Stimulated activated CD4-positive, alpha-beta T cell treated with anti-CD3 and anti-CD28 coated beads, Interleukin-1b, Interleukin-23, amount 100 ng/mL, for 4 hours (primary cell): ENCODE measurements around the gene ADARB2.

Experiments used
- DNase-seq, 2 donors: peaks; one replicate each; pipeline ENCODE4 v3.0.0-alpha.2; 2020; ENCODE audit warnings: low read depth in 2 of 2

Gene ADARB2

GRCh38 chr10:1291178-1292090 is 445.9 kb downstream of the ADARB2 start:
- no peak for DNase-seq

DNA sequence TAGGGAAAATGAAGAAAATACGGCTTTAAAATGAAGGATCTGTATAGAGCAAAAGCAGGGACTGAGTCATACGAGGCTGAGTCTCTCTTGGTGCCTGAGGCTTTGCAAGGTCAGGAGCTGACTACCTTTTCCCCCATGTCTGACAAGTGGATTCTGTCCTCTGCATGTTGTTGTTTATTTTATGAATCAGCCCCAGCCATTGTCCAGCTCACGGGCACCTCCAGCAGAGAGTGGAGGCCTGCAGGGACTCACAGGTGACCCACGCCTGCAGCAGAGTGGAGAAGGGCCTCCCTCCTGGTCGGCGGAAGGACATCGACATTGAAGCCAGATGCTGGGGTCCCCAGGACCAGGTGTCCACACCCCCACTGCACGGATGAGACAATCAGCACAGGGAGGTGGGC is 447.3 kb downstream of the ADARB2 start:
- no peak for DNase-seq

GRCh38 chr10:1289591-1289990 is 447.7 kb downstream of the ADARB2 start:
- no peak for DNase-seq

GRCh38 chr10:1287971-1288401 is 449.3 kb downstream of the ADARB2 start:
- no peak for DNase-seq

GRCh38 chr10:1287487-1287886 is 449.8 kb downstream of the ADARB2 start:
- DNase-seq = no peak

DNA sequence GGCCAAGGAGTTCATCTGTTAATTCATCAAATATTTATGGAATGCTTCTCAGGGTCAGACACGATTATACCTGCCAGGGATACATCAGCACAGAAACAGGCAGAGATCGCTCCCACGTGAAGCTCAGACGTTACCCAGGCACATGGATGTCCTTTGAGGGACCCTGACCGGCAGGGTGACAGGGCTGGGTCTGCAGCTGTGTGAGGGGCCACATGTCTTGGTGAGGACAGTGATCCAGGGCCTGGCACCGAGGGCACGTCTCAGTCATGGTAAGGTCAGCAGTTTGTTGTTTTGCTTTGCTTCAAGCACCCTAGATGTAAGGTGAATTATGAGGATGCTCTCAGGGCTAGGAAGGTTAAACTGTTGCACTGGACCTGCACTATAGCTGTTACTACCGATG is 453.2 kb downstream of the ADARB2 start:
- DNase-seq = no peak

- DNase-seq = no peak
Measured at GRCh38 chr10:1281405-1281782, 455.9 kb downstream of the ADARB2 start.

DNA sequence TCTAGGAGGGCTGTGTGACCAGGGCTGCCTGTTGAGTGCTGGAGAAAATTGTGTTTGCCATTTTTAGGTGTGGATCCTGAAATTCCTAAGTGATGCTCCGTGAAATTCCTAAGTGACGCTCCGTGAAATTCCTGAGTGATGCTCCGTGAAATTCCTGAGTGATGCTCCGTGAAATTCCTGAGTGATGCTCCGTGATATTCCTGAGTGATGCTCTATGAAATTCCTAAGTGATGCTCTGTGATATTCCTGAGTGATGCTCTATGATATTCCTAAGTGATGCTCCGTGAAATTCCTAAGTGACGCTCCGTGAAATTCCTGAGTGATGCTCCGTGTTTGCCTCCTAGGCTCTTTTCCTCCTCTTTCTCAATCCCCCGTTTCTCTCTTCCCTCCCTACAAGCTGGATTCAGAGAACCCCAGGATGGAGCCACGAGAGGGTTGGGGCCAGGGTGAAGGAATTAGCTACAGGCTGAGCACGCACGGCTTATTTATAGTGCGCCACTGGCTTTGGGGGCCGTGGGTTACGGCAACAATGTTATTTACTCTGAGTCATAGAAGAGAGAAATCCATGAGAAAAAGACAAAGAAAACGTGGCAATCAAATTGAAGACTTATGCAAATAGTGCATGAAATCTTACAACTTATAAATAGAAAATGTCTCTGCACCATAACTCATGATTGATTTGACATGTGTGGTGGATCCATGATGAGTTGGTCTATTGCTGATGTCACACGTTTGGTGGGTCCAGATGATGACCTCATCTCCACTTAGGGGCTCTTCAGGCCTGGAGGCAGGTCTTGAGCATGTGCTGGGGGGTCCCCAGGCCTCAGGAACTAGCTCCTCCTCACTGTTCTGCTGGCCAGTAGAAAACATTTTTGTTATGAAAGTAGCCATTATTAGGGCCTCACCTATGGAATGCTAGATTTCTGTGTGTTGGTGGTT is 456.6 kb downstream of the ADARB2 start:
- no peak for DNase-seq

GRCh38 chr10:1278306-1278705 is 459.0 kb downstream of the ADARB2 start:
- no peak for DNase-seq

GRCh38 chr10:1274701-1275544 is 462.4 kb downstream of the ADARB2 start:
- DNase-seq = no peak

GRCh38 chr10:1274111-1274661 is 463.1 kb downstream of the ADARB2 start:
- DNase-seq = no peak

DNA sequence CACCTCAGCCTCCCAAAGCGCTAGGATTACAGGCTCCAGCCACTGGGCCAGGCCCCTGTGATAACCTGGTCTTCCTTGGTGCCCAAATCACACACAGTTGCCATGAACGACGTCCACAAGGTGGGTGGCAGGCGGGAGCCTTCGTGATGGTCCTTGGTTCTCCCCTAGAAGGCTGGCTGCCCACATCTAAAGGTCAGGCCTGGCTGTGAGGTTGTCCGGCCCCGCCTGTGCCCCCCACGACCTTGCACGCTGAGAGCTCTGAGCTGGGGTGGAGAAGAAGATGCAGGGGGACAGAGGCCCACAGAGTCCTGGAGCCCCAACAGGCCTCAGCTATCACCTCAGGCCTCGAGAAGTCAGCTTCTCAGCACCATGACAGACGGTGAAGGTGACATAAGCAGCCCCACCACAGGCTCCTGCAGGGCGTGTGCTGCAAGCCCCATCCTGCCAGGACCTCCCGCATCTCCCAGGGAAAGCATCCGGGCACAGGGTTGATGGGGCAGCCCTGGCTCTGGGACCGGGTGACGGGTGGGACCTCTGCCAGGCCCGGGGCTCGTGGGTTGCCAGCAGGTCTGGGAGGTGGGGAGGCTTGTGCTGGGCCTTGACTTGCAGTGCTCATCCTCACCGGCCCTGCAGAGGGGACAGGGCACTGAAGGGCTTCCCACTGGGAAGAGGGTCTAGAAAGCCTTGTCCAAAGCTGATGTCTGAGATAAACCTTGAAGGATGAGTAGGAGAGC is 463.8 kb downstream of the ADARB2 start:
- DNase-seq = no peak

GRCh38 chr10:1272777-1273161 is 464.6 kb downstream of the ADARB2 start:
- no peak for DNase-seq

- no peak for DNase-seq
Measured at GRCh38 chr10:1272079-1272776, 465.1 kb downstream of the ADARB2 start.

DNA sequence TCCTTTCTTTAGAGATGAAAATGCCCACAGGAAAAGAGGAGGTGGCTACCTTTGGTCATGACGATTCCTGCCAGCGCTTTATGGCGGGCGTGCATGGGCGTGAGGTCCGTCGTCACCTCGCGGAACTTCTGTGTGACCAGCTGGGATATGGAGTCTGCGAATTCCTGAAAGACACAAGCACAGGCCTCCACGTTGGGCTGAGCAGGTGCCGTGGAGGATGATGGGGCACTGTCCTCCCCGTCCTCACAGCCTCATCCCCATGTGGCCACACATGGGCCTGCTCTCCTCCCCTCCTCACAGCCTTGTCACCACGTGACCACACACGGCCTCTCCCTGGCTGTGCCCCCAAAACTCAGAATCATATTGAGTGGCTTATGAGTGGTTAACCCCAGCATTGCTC is 466.4 kb downstream of the ADARB2 start:
- DNase-seq = no peak

DNA sequence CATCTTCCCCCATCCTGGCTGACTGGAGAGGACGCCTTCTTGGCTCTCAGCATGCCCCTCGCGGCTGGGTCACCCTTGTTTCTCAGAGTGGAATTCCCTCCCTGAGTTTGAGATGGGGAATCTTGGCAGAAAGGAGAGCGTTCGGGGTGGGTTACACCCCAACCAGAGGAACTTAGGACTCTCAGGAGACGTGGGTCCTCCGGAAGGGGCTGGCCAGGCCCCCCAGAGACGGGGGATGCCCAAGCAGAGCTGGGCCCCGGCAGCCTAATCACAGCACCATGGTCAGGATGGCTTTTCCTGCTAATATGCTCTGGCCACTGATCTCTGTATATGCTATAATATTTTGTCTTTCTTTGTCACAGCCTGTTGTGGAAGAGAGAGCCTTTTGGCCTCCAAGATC is 466.8 kb downstream of the ADARB2 start:
- no peak for DNase-seq

DNA sequence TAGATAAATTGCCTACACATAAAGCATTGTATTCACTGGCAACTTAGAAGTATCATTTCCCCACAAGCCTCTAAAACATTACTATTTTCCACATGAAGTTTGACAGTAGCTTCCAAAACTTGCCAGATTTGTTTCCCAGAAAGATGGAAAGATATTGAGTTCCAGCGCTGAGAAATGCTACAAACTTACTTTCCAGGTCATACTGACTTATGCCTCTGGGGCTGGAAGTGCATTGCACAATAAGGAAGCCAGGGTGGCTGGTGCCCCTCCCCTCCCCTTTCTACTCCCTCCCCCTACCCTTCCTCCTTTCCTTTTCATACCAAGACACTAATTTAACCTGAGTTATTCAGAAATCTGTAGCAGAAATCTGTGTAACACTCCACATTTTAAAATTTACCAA is 468.5 kb downstream of the ADARB2 start:
- no peak for DNase-seq

- no peak for DNase-seq
Measured at GRCh38 chr10:1267568-1267967, 469.8 kb downstream of the ADARB2 start.

- DNase-seq = no peak
Measured at GRCh38 chr10:1267148-1267547, 470.2 kb downstream of the ADARB2 start.
